ENCODE results near the gene CNP. TPM values are rescaled to one million over a fixed set of nuclear protein-coding genes. Genes with fewer than 3 reads are reported as not detected.
"Not testable (repeated sequence)": the region's sequence is repeated elsewhere in the genome, so short reads cannot be mapped to it uniquely, and the experiment has no call there.

Gene CNP
- total RNA-seq, 1 donor from 2014 or later, result 24.9 TPM

DNA sequence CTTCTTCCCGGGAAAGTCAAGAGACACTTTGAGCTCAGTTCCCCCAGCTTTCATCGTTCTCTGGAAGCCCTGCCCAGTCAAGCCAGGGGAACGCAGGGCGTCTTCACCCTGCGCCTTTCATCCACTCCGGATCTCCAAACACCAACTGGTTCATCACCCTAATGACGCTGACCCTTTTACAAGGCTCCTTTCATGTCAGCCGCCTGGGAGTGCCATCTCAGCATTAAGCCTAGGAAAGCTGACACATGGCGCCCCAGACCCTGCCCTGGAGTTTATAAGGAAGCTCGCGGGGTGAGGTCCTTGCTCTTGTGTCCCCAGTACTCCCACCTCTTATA is 51.2 kb downstream of the CNP start:
- TF ChIP-seq, protein P1, sequence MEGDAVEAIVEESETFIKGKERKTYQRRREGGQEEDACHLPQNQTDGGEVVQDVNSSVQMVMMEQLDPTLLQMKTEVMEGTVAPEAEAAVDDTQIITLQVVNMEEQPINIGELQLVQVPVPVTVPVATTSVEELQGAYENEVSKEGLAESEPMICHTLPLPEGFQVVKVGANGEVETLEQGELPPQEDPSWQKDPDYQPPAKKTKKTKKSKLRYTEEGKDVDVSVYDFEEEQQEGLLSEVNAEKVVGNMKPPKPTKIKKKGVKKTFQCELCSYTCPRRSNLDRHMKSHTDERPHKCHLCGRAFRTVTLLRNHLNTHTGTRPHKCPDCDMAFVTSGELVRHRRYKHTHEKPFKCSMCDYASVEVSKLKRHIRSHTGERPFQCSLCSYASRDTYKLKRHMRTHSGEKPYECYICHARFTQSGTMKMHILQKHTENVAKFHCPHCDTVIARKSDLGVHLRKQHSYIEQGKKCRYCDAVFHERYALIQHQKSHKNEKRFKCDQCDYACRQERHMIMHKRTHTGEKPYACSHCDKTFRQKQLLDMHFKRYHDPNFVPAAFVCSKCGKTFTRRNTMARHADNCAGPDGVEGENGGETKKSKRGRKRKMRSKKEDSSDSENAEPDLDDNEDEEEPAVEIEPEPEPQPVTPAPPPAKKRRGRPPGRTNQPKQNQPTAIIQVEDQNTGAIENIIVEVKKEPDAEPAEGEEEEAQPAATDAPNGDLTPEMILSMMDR (IDR thresholded peaks at IDR 0.05; ENCODE audit: borderline replicate concordance), result no peak
- H3K9me3 ChIP-seq (replicated peaks), result no peaks in the 10 kb centered on the region
- peak overlapping the region; percentile 90 for H3K27ac ChIP-seq (replicated peaks)
- peaks cover 83% of the 10 kb centered on the region for H3K4me1 ChIP-seq
- intact Hi-C loops (cut with micrococcal nuclease), result no loop called here
- no peak for DNase-seq
- H3K27me3 ChIP-seq (ENCODE audit: low read depth), result no peaks in the 10 kb centered on the region
- H3K4me3 ChIP-seq, result peak overlapping the region; percentile 84
- peaks cover 14% of the 10 kb centered on the region for H3K36me3 ChIP-seq

DNA sequence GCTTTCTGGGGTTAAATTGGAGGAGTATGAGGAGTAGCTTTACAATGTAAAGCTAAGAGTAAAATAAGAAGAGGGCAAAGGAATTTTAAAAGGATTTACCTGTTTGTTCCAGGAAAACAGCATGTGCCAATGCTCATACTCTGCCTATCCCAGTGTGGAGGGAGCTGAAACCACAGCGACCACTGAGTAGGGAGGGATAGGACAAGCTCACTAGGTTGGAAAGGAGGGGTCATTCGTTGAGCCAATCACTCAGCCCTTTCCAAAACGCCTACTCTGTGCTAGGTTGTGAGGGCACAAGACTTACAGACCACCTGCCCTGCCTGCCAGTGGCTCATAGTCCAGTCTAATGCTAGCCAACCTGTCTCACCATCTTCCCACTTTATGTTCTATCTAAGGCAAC is 51.7 kb downstream of the CNP start:
- no peak for DNase-seq
- intact Hi-C loops (cut with micrococcal nuclease), result no loop called here
- Histone ChIP-seq H3K27ac (replicated peaks) (peak overlapping the region; percentile 90), H3K9me3 (replicated peaks) (no peaks in the 10 kb centered on the region), H3K4me1 (peaks cover 78% of the 10 kb centered on the region), H3K4me3 (peak overlapping the region; percentile 84), H3K27me3 (ENCODE audit: low read depth) (no peaks in the 10 kb centered on the region), H3K36me3 (peaks cover 19% of the 10 kb centered on the region)
- TF ChIP-seq, protein P1 (IDR thresholded peaks at IDR 0.05; ENCODE audit: borderline replicate concordance), result no peak

DNA sequence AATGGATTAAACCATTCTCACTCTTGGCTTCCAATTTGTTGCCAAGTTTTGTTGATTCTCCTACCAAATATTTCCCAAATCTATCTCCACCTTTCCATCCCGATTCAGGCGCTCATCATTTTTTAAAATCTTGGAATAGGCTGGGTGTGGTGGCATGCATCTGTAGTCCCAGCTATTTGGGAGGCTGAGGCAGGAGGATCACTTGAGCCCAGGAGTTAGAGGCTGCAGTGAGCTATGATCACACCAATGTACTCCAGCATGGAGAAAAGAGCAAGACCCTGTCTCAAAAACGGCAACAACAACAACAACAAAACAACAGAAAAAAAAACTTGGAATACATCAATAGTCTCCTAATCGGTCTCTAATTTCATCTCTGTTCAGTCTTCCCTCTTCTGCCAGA is 52.4 kb downstream of the CNP start:
- TF ChIP-seq, protein P1 (IDR thresholded peaks at IDR 0.05; ENCODE audit: borderline replicate concordance), result no peak
- Histone ChIP-seq H3K4me3 (no peak overlapping the region), H3K36me3 (peaks cover 26% of the 10 kb centered on the region), H3K9me3 (replicated peaks) (no peaks in the 10 kb centered on the region), H3K4me1 (peaks cover 74% of the 10 kb centered on the region), H3K27me3 (ENCODE audit: low read depth) (no peaks in the 10 kb centered on the region), H3K27ac (replicated peaks) (no peak overlapping the region)
- DNase-seq, result no peak
- intact Hi-C loops (cut with micrococcal nuclease), result no loop called here

DNA sequence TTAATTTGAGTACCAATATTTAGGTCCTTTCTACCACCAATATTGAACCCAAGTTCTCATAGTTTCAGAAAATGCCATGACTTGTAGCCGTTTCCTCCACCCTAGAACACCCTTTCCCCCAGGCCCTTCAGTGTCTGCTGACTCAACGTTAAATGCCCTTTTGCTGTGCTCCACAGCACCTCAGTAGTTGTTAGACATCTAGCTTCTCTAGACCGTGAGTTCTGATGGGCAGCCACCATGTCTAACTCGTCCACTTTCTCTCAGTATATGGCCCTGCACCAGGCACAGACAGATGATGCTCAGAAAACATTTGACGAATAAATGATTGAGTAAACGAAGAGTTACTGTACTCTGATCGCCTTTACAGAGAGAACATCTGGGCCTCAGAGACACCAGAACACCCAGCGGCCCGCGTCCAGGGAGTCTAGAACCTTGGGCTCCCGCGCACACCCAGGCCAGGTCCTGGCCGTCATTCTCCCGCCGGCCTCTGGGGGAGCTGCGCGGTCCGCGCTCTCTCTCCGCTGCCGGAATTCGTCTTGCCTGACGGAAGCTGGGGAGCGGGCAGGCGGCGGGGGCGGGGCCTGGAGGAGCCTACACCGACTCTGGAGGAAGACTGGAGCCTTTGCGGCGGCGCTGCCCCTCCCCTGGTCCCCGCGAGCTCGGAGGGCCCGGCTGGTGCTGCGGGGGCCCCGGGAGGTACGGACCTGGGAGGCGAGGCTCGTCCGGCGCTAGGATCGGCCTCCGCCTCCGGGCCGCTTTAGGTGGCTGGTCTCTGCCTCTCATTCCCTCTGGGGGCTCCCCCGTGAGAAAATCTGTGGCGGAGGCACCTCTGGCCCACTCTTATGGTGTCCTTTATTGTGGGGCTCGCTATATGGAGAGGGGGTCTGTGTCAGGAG is 53.2 kb downstream of the CNP start, which contains the start of gene NKIRAS2:
Gene NKIRAS2 (plus strand): TSS at position 582 of the 896 bp plus-strand sequence. CDS start 1,488 bp downstream, outside the sequence.
- peaks cover 31% of the 10 kb centered on the region for H3K36me3 ChIP-seq
- H3K4me1 ChIP-seq, result peaks cover 74% of the 10 kb centered on the region
- peak within 1 kb of the TSS; percentile 88 for H3K27ac ChIP-seq (replicated peaks)
- H3K9me3 ChIP-seq (replicated peaks), result no peaks in the 10 kb centered on the region
- no peaks in the 10 kb centered on the region for H3K27me3 ChIP-seq (ENCODE audit: low read depth)
- H3K4me3 ChIP-seq, result peak within 1 kb of the TSS; percentile 87
- intact Hi-C loops (cut with micrococcal nuclease), result loop anchor here (5.0 kb wide), 1 partner anchor 98 kb away; no protein-coding TSS in a partner anchor
- peak; percentile 95 for DNase-seq
- TF ChIP-seq, protein P1 (IDR thresholded peaks at IDR 0.05; ENCODE audit: borderline replicate concordance), result peak; percentile 98

DNA sequence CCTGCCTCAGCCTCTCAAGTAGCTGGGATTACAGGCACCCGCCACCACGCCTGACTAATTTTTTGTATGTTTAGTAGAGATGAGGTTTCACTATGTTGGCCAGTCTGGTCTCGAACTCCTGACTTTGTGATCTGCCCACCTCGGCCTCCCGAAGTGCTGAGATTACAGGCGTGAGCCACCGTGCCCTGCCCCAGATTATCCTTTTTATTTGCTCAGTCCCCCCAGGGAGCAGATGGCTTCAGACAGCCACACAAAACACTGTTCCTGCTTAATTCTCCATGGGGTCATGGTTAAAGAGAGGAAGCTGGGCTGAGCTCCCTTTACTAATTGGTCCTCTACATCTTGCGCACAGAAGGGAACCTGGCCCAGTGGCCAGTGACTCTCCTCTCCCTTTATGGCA is 54.2 kb downstream of the CNP start:
- Histone ChIP-seq H3K36me3 (peaks cover 31% of the 10 kb centered on the region), H3K4me1 (peaks cover 71% of the 10 kb centered on the region), H3K4me3 (peak overlapping the region; percentile 87)
- H3K9me3 ChIP-seq (replicated peaks); DNase-seq; H3K27ac ChIP-seq (replicated peaks); H3K27me3 ChIP-seq (ENCODE audit: low read depth): not testable (repeated sequence)
- intact Hi-C loops (cut with micrococcal nuclease), result loop anchor here (5.0 kb wide), 1 partner anchor 96 kb away; no protein-coding TSS in a partner anchor
